WTC11 (cell line): ENCODE results near the gene ANKIB1.

Experiments
- TEAD1 ChIP-seq: sonication (generic); formaldehyde crosslinking; IDR thresholded peaks from 2 replicates; pipeline ENCODE4 v1.8.0; 2022; ENCODE audit warnings: mild to moderate bottlenecking, missing genetic modification reagents
- ZBTB21 ChIP-seq: sonication (generic); formaldehyde crosslinking; IDR thresholded peaks from 2 replicates; pipeline ENCODE4 v1.8.1; 2023; ENCODE audit warnings: mild to moderate bottlenecking, missing genetic modification reagents, borderline replicate concordance
- TF ChIP-seq, protein P1 (sequence below): sonication (generic); formaldehyde crosslinking; IDR thresholded peaks from 2 replicates; pipeline ENCODE4 v1.8.1; 2022; ENCODE audit warnings: missing genetic modification reagents, borderline replicate concordance
- TF ChIP-seq, protein P2 (sequence below): fragments of 200-600 bp; IDR thresholded peaks from 2 replicates; pipeline ENCODE4 v1.8.0; 2022; ENCODE audit warnings: antibody characterized with exemption
- TF ChIP-seq, protein P3 (sequence below): sonication (generic); formaldehyde crosslinking; IDR thresholded peaks from 2 replicates; pipeline ENCODE4 v1.8.0; 2022; ENCODE audit warnings: mild to moderate bottlenecking, missing genetic modification reagents

DNA sequence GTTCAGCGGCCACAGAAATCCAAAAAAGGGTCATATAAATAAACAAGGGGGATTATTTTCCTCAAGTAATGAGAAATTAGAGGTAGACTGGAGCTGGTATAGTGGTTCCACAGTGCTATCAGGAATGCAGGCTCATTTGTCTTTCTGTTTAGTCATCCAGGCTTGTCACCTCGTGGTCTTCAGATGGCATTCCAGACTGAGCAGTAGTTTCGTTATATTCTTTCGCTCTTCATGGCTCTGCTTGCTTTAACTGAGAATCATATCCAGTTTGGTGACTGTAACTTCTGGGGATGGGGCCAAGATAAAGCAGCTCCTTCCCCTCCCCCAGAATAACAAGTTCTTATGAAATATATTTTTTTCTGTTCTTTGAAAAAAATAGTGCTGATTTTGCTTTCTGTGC, 9.5 kb downstream of the ANKIB1 start:
- TF ChIP-seq, protein P1, sequence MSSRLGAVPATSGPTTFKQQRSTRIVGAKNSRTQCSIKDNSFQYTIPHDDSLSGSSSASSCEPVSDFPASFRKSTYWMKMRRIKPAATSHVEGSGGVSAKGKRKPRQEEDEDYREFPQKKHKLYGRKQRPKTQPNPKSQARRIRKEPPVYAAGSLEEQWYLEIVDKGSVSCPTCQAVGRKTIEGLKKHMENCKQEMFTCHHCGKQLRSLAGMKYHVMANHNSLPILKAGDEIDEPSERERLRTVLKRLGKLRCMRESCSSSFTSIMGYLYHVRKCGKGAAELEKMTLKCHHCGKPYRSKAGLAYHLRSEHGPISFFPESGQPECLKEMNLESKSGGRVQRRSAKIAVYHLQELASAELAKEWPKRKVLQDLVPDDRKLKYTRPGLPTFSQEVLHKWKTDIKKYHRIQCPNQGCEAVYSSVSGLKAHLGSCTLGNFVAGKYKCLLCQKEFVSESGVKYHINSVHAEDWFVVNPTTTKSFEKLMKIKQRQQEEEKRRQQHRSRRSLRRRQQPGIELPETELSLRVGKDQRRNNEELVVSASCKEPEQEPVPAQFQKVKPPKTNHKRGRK: no peak
- TF ChIP-seq, protein P2, sequence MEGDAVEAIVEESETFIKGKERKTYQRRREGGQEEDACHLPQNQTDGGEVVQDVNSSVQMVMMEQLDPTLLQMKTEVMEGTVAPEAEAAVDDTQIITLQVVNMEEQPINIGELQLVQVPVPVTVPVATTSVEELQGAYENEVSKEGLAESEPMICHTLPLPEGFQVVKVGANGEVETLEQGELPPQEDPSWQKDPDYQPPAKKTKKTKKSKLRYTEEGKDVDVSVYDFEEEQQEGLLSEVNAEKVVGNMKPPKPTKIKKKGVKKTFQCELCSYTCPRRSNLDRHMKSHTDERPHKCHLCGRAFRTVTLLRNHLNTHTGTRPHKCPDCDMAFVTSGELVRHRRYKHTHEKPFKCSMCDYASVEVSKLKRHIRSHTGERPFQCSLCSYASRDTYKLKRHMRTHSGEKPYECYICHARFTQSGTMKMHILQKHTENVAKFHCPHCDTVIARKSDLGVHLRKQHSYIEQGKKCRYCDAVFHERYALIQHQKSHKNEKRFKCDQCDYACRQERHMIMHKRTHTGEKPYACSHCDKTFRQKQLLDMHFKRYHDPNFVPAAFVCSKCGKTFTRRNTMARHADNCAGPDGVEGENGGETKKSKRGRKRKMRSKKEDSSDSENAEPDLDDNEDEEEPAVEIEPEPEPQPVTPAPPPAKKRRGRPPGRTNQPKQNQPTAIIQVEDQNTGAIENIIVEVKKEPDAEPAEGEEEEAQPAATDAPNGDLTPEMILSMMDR: no peak
- no peak for TF ChIP-seq TEAD1 (CRISPR knock-in tag)
- TF ChIP-seq, protein P3, sequence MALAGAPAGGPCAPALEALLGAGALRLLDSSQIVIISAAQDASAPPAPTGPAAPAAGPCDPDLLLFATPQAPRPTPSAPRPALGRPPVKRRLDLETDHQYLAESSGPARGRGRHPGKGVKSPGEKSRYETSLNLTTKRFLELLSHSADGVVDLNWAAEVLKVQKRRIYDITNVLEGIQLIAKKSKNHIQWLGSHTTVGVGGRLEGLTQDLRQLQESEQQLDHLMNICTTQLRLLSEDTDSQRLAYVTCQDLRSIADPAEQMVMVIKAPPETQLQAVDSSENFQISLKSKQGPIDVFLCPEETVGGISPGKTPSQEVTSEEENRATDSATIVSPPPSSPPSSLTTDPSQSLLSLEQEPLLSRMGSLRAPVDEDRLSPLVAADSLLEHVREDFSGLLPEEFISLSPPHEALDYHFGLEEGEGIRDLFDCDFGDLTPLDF (CRISPR knock-in tag): no peak
- TF ChIP-seq ZBTB21 (CRISPR knock-in tag): no peak
